Endodermal cell (in vitro differentiated cells): ENCODE results near the gene GALNT7. TPM values are rescaled to one million over a fixed set of nuclear protein-coding genes. Genes with fewer than 3 reads are reported as not detected.

ENCODE experiments used
- DNase-seq: peaks from one replicate; pipeline ENCODE4 v3.0.0-alpha.2; 2017
- H3K27ac ChIP-seq: 2 replicates; pipeline ENCODE4 v1.5.1; 2013; ENCODE audit warnings: mild to moderate bottlenecking, low read depth, low read length, moderate library complexity
- H3K27me3 ChIP-seq: 2 replicates; pipeline ENCODE4 v1.6.1; 2013; ENCODE audit warnings: mild to moderate bottlenecking, low read length, moderate library complexity; ENCODE audit not compliant: insufficient read depth, control insufficient read depth, poor library complexity, severe bottlenecking
- H3K36me3 ChIP-seq: 2 replicates; pipeline ENCODE4 v1.7.0; 2013; ENCODE audit warnings: mild to moderate bottlenecking, low read length, moderate library complexity; ENCODE audit not compliant: control insufficient read depth, insufficient read depth
- H3K4me1 ChIP-seq: one replicate; pipeline ENCODE4 v1.7.0; 2013; ENCODE audit warnings: low read length; ENCODE audit not compliant: control insufficient read depth, insufficient read depth
- H3K4me3 ChIP-seq: 2 replicates; pipeline ENCODE4 v1.5.1; 2013; ENCODE audit warnings: mild to moderate bottlenecking, low read length, moderate library complexity
- H3K9ac ChIP-seq: 2 replicates; pipeline ENCODE4 v1.6.1; 2013; ENCODE audit warnings: mild to moderate bottlenecking, low read length, moderate library complexity; ENCODE audit not compliant: poor library complexity, severe bottlenecking; ENCODE audit errors: extremely low read depth
- H3K9me3 ChIP-seq: 2 replicates; pipeline ENCODE4 v1.6.1; 2013; ENCODE audit warnings: mild to moderate bottlenecking, low read length, moderate library complexity; ENCODE audit not compliant: control insufficient read depth
- H3K27ac Mint-ChIP-seq: 2 replicates; pipeline ENCODE4 v1.8.0; 2020; ENCODE audit warnings: mixed read lengths
- H3K27me3 Mint-ChIP-seq: 2 replicates; pipeline ENCODE4 v1.8.0; 2021; ENCODE audit warnings: mild to moderate bottlenecking, mixed read lengths; ENCODE audit not compliant: insufficient read depth
- H3K36me3 Mint-ChIP-seq: 2 replicates; pipeline ENCODE4 v1.8.0; 2020; ENCODE audit warnings: low read depth, mixed read lengths
- H3K4me1 Mint-ChIP-seq: 2 replicates; pipeline ENCODE4 v1.8.0; 2020; ENCODE audit warnings: mixed read lengths
- H3K4me3 Mint-ChIP-seq: 2 replicates; pipeline ENCODE4 v1.8.0; 2020; ENCODE audit warnings: mild to moderate bottlenecking, moderate library complexity, mixed read lengths
- H3K9me3 Mint-ChIP-seq: 2 replicates; pipeline ENCODE4 v1.8.0; 2020; ENCODE audit warnings: mild to moderate bottlenecking, mixed read lengths
- CTCF ChIP-seq: fragments of 200-600 bp; sonication (generic); conservative IDR thresholded peaks from 2 replicates; pipeline ENCODE4 v1.5.0; 2021; ENCODE audit warnings: antibody characterized with exemption, mild to moderate bottlenecking
- WGBS, 2 experiments: methylation state at CpG; one replicate each; pipeline versions ENCODE4 v1.1.5 to v1.1.7; 2013; ENCODE audit warnings: missing lambda C conversion rate in 2 of 2, mixed read lengths in 1 of 2; ENCODE audit not compliant: insufficient coverage in 1 of 2, insufficient read length in 1 of 2; 5-methylcytosine and 5-hydroxymethylcytosine counted together
- total RNA-seq, 2 donors: library from RNA; stranded (reverse); fragmentation: NEBNext Ultra II Directional in 1 of 2; extraction: Animal tissue kit (Norgen Biotek cat#: 25700) in 1 of 2; gene quantifications; 2 replicates in 1 of 2; 3 replicates in 1 of 2; pipeline ENCODE4 v1.2.1, GENCODE V29; 2021

The GALNT7 gene
- total RNA-seq, 2 donors from 2014 or later = 66.1 to 72.1 TPM

GRCh38 chr4:173160871-173161270 is 7.7 kb upstream of the GALNT7 start:
- TF ChIP-seq CTCF = no peak

GRCh38 chr4:173161311-173161710 is 7.3 kb upstream of the GALNT7 start:
- no peak overlapping the region for H3K4me3 Mint-ChIP-seq
- no peak overlapping the region for H3K4me3 ChIP-seq
- DNase-seq = no peak
- no peaks in the 10 kb centered on the region for H3K27me3 ChIP-seq
- peaks cover 3% of the 10 kb centered on the region for H3K36me3 Mint-ChIP-seq
- H3K9me3 ChIP-seq = no peaks in the 10 kb centered on the region
- H3K27ac ChIP-seq = no peak overlapping the region
- no peaks in the 10 kb centered on the region for H3K9me3 Mint-ChIP-seq
- H3K9ac ChIP-seq = no peak overlapping the region
- H3K36me3 ChIP-seq = no peaks in the 10 kb centered on the region
- H3K4me1 Mint-ChIP-seq = no peaks in the 10 kb centered on the region
- no peak for TF ChIP-seq CTCF
- H3K27me3 Mint-ChIP-seq = no peaks in the 10 kb centered on the region
- no peak overlapping the region for H3K27ac Mint-ChIP-seq
- no peaks in the 10 kb centered on the region for H3K4me1 ChIP-seq

More at GRCh38 chr4:173160871-173161270, 7.7 kb upstream of the GALNT7 start:
- H3K27ac ChIP-seq = no peak overlapping the region
- no peak overlapping the region for H3K4me3 ChIP-seq
- 89 to 100% methylated on average over 1 to 2 of the region's 2 CpGs for WGBS, 2 experiments
- H3K9me3 ChIP-seq = no peaks in the 10 kb centered on the region
- Mint-ChIP-seq H3K4me1 (no peaks in the 10 kb centered on the region), H3K27ac (no peak overlapping the region), H3K27me3 (no peaks in the 10 kb centered on the region), H3K36me3 (peaks cover 3% of the 10 kb centered on the region), H3K9me3 (no peaks in the 10 kb centered on the region), H3K4me3 (no peak overlapping the region)
- no peaks in the 10 kb centered on the region for H3K27me3 ChIP-seq
- no peak overlapping the region for H3K9ac ChIP-seq
- no peak for DNase-seq
- no peaks in the 10 kb centered on the region for H3K4me1 ChIP-seq
- H3K36me3 ChIP-seq = no peaks in the 10 kb centered on the region

GRCh38 chr4:173165706-173166105 is 2.9 kb upstream of the GALNT7 start:
- Mint-ChIP-seq H3K27ac (no peak overlapping the region), H3K4me3 (no peak overlapping the region), H3K27me3 (no peaks in the 10 kb centered on the region), H3K9me3 (no peaks in the 10 kb centered on the region), H3K36me3 (peaks cover 3% of the 10 kb centered on the region), H3K4me1 (peaks cover 10% of the 10 kb centered on the region)
- H3K27me3 ChIP-seq = no peaks in the 10 kb centered on the region
- H3K4me3 ChIP-seq = no peak overlapping the region
- no peak overlapping the region for H3K9ac ChIP-seq
- TF ChIP-seq CTCF = no peak
- no peak overlapping the region for H3K27ac ChIP-seq
- no peaks in the 10 kb centered on the region for H3K4me1 ChIP-seq
- H3K9me3 ChIP-seq = no peaks in the 10 kb centered on the region
- no peak for DNase-seq
- no peaks in the 10 kb centered on the region for H3K36me3 ChIP-seq
